Hepatocyte (in vitro differentiated cells): ENCODE data around the gene IFI27L1. TPM values are rescaled to one million over a fixed set of nuclear protein-coding genes. Genes with fewer than 3 reads are reported as not detected.

Experiments used
- DNase-seq: peaks from one replicate; pipeline ENCODE4 v3.0.0-alpha.2; 2016; ENCODE audit warnings: low spot score
- H2AFZ ChIP-seq: fragments of 200-600 bp; sonication (generic); 2 replicates; pipeline ENCODE4 v1.6.0; 2016; ENCODE audit warnings: antibody characterized with exemption, mild to moderate bottlenecking
- H3K27ac ChIP-seq: fragments of 200-600 bp; sonication (generic); 2 replicates; pipeline ENCODE4 v1.5.1; 2016; ENCODE audit warnings: mild to moderate bottlenecking
- H3K27me3 ChIP-seq: fragments of 200-600 bp; sonication (generic); 2 replicates; pipeline ENCODE4 v1.6.1; 2016
- H3K36me3 ChIP-seq: fragments of 200-600 bp; sonication (generic); replicated peaks from 2 replicates; pipeline ENCODE4 v1.5.1; 2016; ENCODE audit warnings: low read depth; ENCODE audit not compliant: insufficient read depth
- H3K4me1 ChIP-seq: fragments of 200-600 bp; sonication (generic); 2 replicates; pipeline ENCODE4 v1.5.1; 2016; ENCODE audit warnings: mild to moderate bottlenecking, moderate library complexity; ENCODE audit not compliant: insufficient read depth
- H3K4me2 ChIP-seq: fragments of 200-600 bp; sonication (generic); 2 replicates; pipeline ENCODE4 v1.6.0; 2016
- H3K4me3 ChIP-seq: fragments of 200-600 bp; sonication (generic); 2 replicates; pipeline ENCODE4 v1.5.1; 2016; ENCODE audit warnings: mild to moderate bottlenecking
- H3K79me2 ChIP-seq: fragments of 200-600 bp; sonication (generic); 2 replicates; pipeline ENCODE4 v1.6.0; 2017; ENCODE audit warnings: mild to moderate bottlenecking
- H3K9me2 ChIP-seq: fragments of 200-600 bp; sonication (generic); replicated peaks from 2 replicates; pipeline ENCODE4 v1.6.0; 2017; ENCODE audit warnings: mild to moderate bottlenecking; ENCODE audit not compliant: insufficient read depth
- H3K9me3 ChIP-seq: fragments of 200-600 bp; sonication (generic); 2 replicates; pipeline ENCODE4 v1.5.1; 2016; ENCODE audit warnings: low read depth, mild to moderate bottlenecking
- H4K20me1 ChIP-seq: fragments of 200-600 bp; sonication (generic); 2 replicates; pipeline ENCODE4 v1.6.0; 2016; ENCODE audit warnings: mild to moderate bottlenecking; ENCODE audit not compliant: insufficient read depth, poor library complexity, severe bottlenecking
- EZH2 ChIP-seq: fragments of 200-600 bp; sonication (generic); IDR thresholded peaks from 2 replicates; pipeline ENCODE4 v1.6.1; 2016; ENCODE audit warnings: antibody characterized with exemption, mild to moderate bottlenecking, borderline replicate concordance
- EZH2phosphoT487 ChIP-seq: fragments of 200-600 bp; sonication (generic); IDR thresholded peaks from one replicate; pipeline ENCODE4 v1.6.1; 2018; ENCODE audit warnings: antibody characterized with exemption, mild to moderate bottlenecking, low read depth, moderate library complexity; ENCODE audit not compliant: unreplicated experiment, severe bottlenecking
- WGBS: methylation state at CpG from one replicate; pipeline ENCODE4 v1.1.6; 2016; ENCODE audit warnings: low lambda C conversion rate; ENCODE audit errors: missing lambda C conversion rate; 5-methylcytosine and 5-hydroxymethylcytosine counted together
- polyA plus RNA-seq: library from polyadenylated mRNA; unstranded; fragments of >200 nt; fragmentation: Nextera tagmentation; extraction: Ambion mirVana; gene quantifications from 2 replicates; pipeline ENCODE4 v1.2.1, GENCODE V29; 2016
- total RNA-seq: library from RNA; depleted of rRNA; stranded (reverse); fragments of >200 nt; gene quantifications from 2 replicates; pipeline ENCODE4 v1.2.3, GENCODE V29; 2014
- TF ChIP-seq, protein P1 (sequence below): fragments of 200-600 bp; sonication (generic); IDR thresholded peaks from 2 replicates; pipeline ENCODE4 v1.5.1; 2016; ENCODE audit warnings: antibody characterized with exemption, mild to moderate bottlenecking; ENCODE audit not compliant: poor library complexity

The IFI27L1 gene
- total and polyA plus RNA-seq, 2 experiments from 2014 or later: 18.9 to 29.4 TPM

DNA sequence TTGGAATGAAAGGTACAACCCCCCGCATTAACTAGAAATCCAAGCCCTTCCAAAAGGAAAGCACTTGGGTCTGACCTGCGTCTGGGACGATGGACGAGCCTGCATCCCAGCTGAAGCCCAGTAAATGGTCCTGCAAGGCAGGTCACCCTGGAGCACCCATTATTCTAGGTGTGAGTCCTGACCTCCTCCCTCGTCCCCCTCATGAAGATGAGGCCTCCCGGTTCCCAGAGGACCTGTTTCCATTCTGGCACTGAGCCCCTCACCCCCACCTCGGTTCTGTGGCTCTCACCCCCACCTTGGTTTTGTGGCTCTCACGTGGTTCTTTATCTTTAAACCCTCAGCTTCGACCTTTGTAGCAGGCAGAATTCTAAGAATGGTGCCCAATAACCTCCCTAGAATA, 36.7 kb downstream of the IFI27L1 start:
- 88% methylated on average over 9 of the region's 9 CpGs for WGBS
- H3K4me3 ChIP-seq: no peak overlapping the region
- no peaks in the 10 kb centered on the region for H3K27me3 ChIP-seq
- TF ChIP-seq EZH2phosphoT487: no peak
- TF ChIP-seq EZH2: no peak
- no peak overlapping the region for H3K4me2 ChIP-seq
- no peak for DNase-seq
- H4K20me1 ChIP-seq: no peaks in the 10 kb centered on the region
- no peaks in the 10 kb centered on the region for H3K79me2 ChIP-seq
- H3K36me3 ChIP-seq: no peaks in the 10 kb centered on the region
- H2AFZ ChIP-seq: no peak overlapping the region
- H3K9me2 ChIP-seq: no peaks in the 10 kb centered on the region
- no peaks in the 10 kb centered on the region for H3K9me3 ChIP-seq
- H3K4me1 ChIP-seq: no peaks in the 10 kb centered on the region
- H3K27ac ChIP-seq: no peak overlapping the region

DNA sequence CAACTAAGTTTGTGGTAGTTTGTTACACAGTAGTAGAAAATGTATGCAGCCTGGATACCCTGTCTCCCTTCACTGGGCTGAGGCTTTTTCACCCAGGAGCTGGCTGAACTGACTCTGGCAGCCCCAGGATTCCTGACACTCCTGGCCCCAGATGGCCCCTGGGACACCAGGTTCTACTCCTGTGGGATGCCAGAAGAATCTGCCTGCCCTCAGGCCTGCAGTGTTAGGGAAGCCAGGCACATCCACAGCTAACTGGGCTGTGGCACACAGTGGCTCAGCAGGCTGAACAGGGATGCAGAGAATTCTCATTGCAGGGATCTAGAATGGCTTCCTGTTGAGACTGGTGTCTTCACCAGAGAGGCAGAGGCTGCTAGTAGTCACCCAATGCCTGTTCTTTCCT, 38.0 kb downstream of the IFI27L1 start:
- no peaks in the 10 kb centered on the region for H3K9me3 ChIP-seq
- H3K9me2 ChIP-seq: no peaks in the 10 kb centered on the region
- H3K79me2 ChIP-seq: no peaks in the 10 kb centered on the region
- no peak overlapping the region for H2AFZ ChIP-seq
- no peaks in the 10 kb centered on the region for H3K36me3 ChIP-seq
- H4K20me1 ChIP-seq: no peaks in the 10 kb centered on the region
- no peak overlapping the region for H3K4me3 ChIP-seq
- H3K27me3 ChIP-seq: no peaks in the 10 kb centered on the region
- no peaks in the 10 kb centered on the region for H3K4me1 ChIP-seq
- no peak overlapping the region for H3K27ac ChIP-seq
- H3K4me2 ChIP-seq: no peak overlapping the region
- TF ChIP-seq, protein P1, sequence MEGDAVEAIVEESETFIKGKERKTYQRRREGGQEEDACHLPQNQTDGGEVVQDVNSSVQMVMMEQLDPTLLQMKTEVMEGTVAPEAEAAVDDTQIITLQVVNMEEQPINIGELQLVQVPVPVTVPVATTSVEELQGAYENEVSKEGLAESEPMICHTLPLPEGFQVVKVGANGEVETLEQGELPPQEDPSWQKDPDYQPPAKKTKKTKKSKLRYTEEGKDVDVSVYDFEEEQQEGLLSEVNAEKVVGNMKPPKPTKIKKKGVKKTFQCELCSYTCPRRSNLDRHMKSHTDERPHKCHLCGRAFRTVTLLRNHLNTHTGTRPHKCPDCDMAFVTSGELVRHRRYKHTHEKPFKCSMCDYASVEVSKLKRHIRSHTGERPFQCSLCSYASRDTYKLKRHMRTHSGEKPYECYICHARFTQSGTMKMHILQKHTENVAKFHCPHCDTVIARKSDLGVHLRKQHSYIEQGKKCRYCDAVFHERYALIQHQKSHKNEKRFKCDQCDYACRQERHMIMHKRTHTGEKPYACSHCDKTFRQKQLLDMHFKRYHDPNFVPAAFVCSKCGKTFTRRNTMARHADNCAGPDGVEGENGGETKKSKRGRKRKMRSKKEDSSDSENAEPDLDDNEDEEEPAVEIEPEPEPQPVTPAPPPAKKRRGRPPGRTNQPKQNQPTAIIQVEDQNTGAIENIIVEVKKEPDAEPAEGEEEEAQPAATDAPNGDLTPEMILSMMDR: no peak
- TF ChIP-seq EZH2phosphoT487 (no peak), EZH2 (no peak)
- DNase-seq: no peak

DNA sequence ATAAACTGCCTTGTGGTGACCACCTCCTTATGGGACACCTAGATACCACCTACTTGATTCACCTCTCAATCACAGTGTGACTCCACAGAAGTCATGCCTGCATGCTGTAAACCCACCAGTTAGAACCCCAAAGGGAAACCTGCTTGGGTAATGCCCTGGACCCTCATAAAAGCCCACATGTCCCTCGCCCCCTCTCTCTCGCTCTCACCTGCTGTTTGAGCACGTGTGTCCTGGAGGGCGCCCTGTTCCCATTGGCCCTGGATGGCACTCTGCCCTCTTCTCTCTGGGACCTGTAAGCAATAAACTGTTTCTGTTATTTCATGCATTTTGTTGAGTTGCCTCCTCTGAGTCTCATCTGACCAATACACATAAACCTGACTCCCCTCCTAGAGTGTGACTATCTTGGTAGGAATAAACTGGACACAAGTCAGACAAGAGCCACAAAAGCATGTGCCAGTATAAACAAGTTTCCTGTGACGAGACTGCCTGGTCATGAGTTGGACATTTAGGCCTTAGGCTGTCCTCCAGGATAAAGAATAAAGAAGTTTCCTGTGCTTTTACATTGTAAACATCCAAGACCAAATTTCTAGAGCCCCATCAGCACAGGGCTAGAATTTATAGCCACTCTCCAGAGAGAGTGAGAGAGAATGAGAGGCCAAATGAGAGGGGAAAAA, 39.7 kb downstream of the IFI27L1 start:
- H3K79me2 ChIP-seq: no peaks in the 10 kb centered on the region
- 84% methylated on average over 5 of the region's 5 CpGs for WGBS
- TF ChIP-seq, protein P1: no peak
- TF ChIP-seq EZH2 (no peak), EZH2phosphoT487 (no peak)
- no peak overlapping the region for H3K4me2 ChIP-seq
- H3K4me3 ChIP-seq: no peak overlapping the region
- H3K36me3 ChIP-seq: no peaks in the 10 kb centered on the region
- H3K4me1 ChIP-seq: no peaks in the 10 kb centered on the region
- DNase-seq: no peak
- H3K27ac ChIP-seq: no peak overlapping the region
- no peaks in the 10 kb centered on the region for H3K9me3 ChIP-seq
- H3K9me2 ChIP-seq: no peaks in the 10 kb centered on the region
- no peaks in the 10 kb centered on the region for H4K20me1 ChIP-seq
- H3K27me3 ChIP-seq: no peaks in the 10 kb centered on the region
- H2AFZ ChIP-seq: no peak overlapping the region

DNA sequence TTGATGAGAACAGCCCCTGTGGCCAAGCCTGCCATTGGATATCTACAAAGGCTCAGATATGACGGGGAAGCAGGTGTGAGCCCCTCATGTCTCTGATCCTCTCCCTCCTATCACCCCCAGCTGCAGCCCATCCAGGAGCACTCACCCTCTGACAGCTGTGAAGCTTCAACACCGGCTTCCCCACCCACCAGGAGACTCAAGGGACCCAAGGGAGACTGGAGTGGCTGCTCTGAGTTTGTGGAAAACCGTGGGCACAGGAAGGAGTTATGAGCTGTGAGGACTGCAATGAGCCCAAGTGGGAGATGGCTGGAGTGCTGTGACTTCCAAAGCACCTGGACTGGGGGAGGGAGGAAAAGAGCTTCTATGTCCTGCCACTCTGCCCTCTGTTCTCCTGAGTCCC, 40.4 kb downstream of the IFI27L1 start:
- WGBS: 61% methylated on average over 3 of the region's 3 CpGs
- DNase-seq: no peak
- H2AFZ ChIP-seq: no peak overlapping the region

More for the DNA sequence above, 40.4 kb downstream of the IFI27L1 start:
- H3K9me2 ChIP-seq: no peaks in the 10 kb centered on the region
- no peak overlapping the region for H3K4me2 ChIP-seq
- no peaks in the 10 kb centered on the region for H3K36me3 ChIP-seq
- TF ChIP-seq EZH2 (no peak), EZH2phosphoT487 (no peak)
- TF ChIP-seq, protein P1: no peak
- H3K4me3 ChIP-seq: no peak overlapping the region
- H3K27ac ChIP-seq: no peak overlapping the region
- no peaks in the 10 kb centered on the region for H3K27me3 ChIP-seq
- no peaks in the 10 kb centered on the region for H3K4me1 ChIP-seq
- H3K79me2 ChIP-seq: no peaks in the 10 kb centered on the region
- no peaks in the 10 kb centered on the region for H3K9me3 ChIP-seq
- no peaks in the 10 kb centered on the region for H4K20me1 ChIP-seq
